HCT116 (cell line): ENCODE data around the gene TFAP2B. TPM values are rescaled to one million over a fixed set of nuclear protein-coding genes. Genes with fewer than 3 reads are reported as not detected.

Experiments
- ATAC-seq: fragments of 200-7000 bp; cut with Tn5 transposase; 2 replicates; pipeline ENCODE4 v1.9.1; 2020; ENCODE audit warnings: mild to moderate bottlenecking, moderate library complexity
- BruUV-seq: library from RNA; stranded (reverse); fragments of 400-500 nt; replicated peaks from 2 replicates; lab custom pipeline; 2021; lab: Mats Ljungman, UMichigan
- CTCF ChIA-PET: fragments of 300-600 bp; sonication (Branson Sonifier 250); formaldehyde crosslinking; loops from one replicate; lab custom pipeline; 2021; ENCODE audit warnings: antibody characterized with exemption; lab: Charles Lee
- POLR2A ChIA-PET: fragments of 300-600, 350-600 bp; sonication (Branson Sonifier 250); formaldehyde crosslinking; loops from one replicate; lab custom pipeline; 2021; ENCODE audit warnings: antibody characterized with exemption; lab: Charles Lee
- RAD21 ChIA-PET, 2 experiments: fragments of 300-600 bp; sonication (Branson Sonifier 250); formaldehyde crosslinking; loops; one replicate each; lab custom pipeline; 2023; ENCODE audit warnings: low total read pairs in 2 of 2; ENCODE audit not compliant: uncharacterized antibody in 2 of 2, unreplicated experiment in 2 of 2, low non-redundant PET in 1 of 2; lab: Charles Lee
- DNase-seq: peaks from one replicate; pipeline ENCODE4 v3.0.0-alpha.2; 2010; ENCODE audit warnings: low read depth, low spot score
- H2AFZ ChIP-seq: fragments of 200-600 bp; shearing (Covaris generic), sonication (generic); 2 replicates; pipeline ENCODE4 v1.6.1; 2017; ENCODE audit warnings: low read depth, mixed run types, mixed read lengths, antibody characterized with exemption, low read length; ENCODE audit not compliant: poor library complexity, severe bottlenecking
- H3K27ac ChIP-seq: 2 replicates; pipeline ENCODE4 v1.5.1; 2012; ENCODE audit warnings: low read depth, low read length
- H3K27me3 ChIP-seq: fragments of 200-600 bp; sonication (generic); 2 replicates; pipeline ENCODE4 v1.6.1; 2016; ENCODE audit warnings: mixed run types, low read length, mixed read lengths; ENCODE audit not compliant: insufficient read depth
- H3K36me3 ChIP-seq, 2 experiments: fragments of 200-500 bp in 1 of 2; fragments of 200-600 bp in 1 of 2; sonication (Bioruptor generic) in 1 of 2; sonication (generic) in 1 of 2; 2 replicates each; pipeline versions ENCODE4 v1.5.1 to v1.6.1; 2014 to 2016; ENCODE audit warnings: low read length in 2 of 2, inconsistent platforms in 1 of 2, mixed read lengths in 1 of 2, mixed run types in 1 of 2; ENCODE audit not compliant: insufficient read depth in 2 of 2, control insufficient read depth in 1 of 2
- H3K4me1 ChIP-seq, 2 experiments: fragments of 200-600 bp in 1 of 2; sonication (generic) in 1 of 2; 2 replicates each; pipeline versions ENCODE4 v1.5.1 to v1.6.1; 2012 to 2017; ENCODE audit warnings: low read length in 2 of 2, inconsistent platforms in 1 of 2, mild to moderate bottlenecking in 1 of 2, mixed read lengths in 1 of 2, mixed run types in 1 of 2, moderate library complexity in 1 of 2; ENCODE audit not compliant: insufficient read depth in 2 of 2, control insufficient read depth in 1 of 2
- H3K4me2 ChIP-seq: fragments of 200-600 bp; sonication (generic); 2 replicates; pipeline ENCODE4 v1.6.1; 2017; ENCODE audit warnings: mixed run types, low read length, mixed read lengths
- H3K4me3 ChIP-seq, 2 experiments: fragments of 200-600 bp in 1 of 2; sonication (generic) in 1 of 2; replicated peaks in 1 of 2; 2 replicates each; pipeline ENCODE4 v1.5.1; 2011 to 2016; ENCODE audit warnings: low read length in 2 of 2, control low read depth in 1 of 2, low read depth in 1 of 2, mild to moderate bottlenecking in 1 of 2, mixed read lengths in 1 of 2, mixed run types in 1 of 2
- H3K79me2 ChIP-seq: fragments of 200-600 bp; sonication (generic); 2 replicates; pipeline ENCODE4 v1.6.1; 2017; ENCODE audit warnings: mild to moderate bottlenecking, mixed run types, low read length, moderate library complexity, mixed read lengths; ENCODE audit not compliant: insufficient read depth
- H3K9ac ChIP-seq: fragments of 200-600 bp; sonication (generic); 2 replicates; pipeline ENCODE4 v1.6.1; 2016; ENCODE audit warnings: low read length, mixed read lengths
- H3K9me2 ChIP-seq: fragments of 200-600 bp; sonication (generic), shearing (Covaris generic); 2 replicates; pipeline ENCODE4 v1.6.1; 2017; ENCODE audit warnings: mixed run types, mild to moderate bottlenecking, moderate library complexity; ENCODE audit not compliant: insufficient read depth
- H3K9me3 ChIP-seq, 2 experiments: fragments of 200-500 bp in 1 of 2; fragments of 200-600 bp in 1 of 2; sonication (Bioruptor generic) in 1 of 2; sonication (generic) in 1 of 2; 2 replicates each; pipeline ENCODE4 v1.6.1; 2014 to 2017; ENCODE audit warnings: low read length in 2 of 2, mixed read lengths in 2 of 2, inconsistent platforms in 1 of 2, low read depth in 1 of 2, mild to moderate bottlenecking in 1 of 2, mixed run types in 1 of 2, moderate library complexity in 1 of 2; ENCODE audit not compliant: control insufficient read depth in 1 of 2, insufficient read depth in 1 of 2
- H4K20me1 ChIP-seq: fragments of 200-600 bp; sonication (generic), shearing (Covaris generic); 2 replicates; pipeline ENCODE4 v1.6.1; 2017; ENCODE audit warnings: mixed run types, mild to moderate bottlenecking, moderate library complexity; ENCODE audit not compliant: insufficient read depth
- ATF3 ChIP-seq: IDR thresholded peaks from 2 replicates; pipeline ENCODE4 v1.6.1; 2012
- CBX3 ChIP-seq: IDR thresholded peaks from 2 replicates; pipeline ENCODE4 v1.6.1; 2012; ENCODE audit warnings: low read depth
- CEBPB ChIP-seq: IDR thresholded peaks from 2 replicates; pipeline ENCODE4 v1.6.1; 2012; ENCODE audit warnings: low read depth
- EGR1 ChIP-seq: IDR thresholded peaks from 2 replicates; pipeline ENCODE4 v1.6.1; 2012; ENCODE audit warnings: low read depth
- ELF1 ChIP-seq: IDR thresholded peaks from 2 replicates; pipeline ENCODE4 v1.6.1; 2012; ENCODE audit warnings: low read depth, borderline replicate concordance
- EZH2 ChIP-seq: fragments of 200-600 bp; sonication (generic); IDR thresholded peaks from 2 replicates; pipeline ENCODE4 v1.6.1; 2017; ENCODE audit warnings: antibody characterized with exemption, mixed run types
- FOSL1 ChIP-seq: IDR thresholded peaks from 2 replicates; pipeline ENCODE4 v1.6.1; 2012; ENCODE audit warnings: low read depth
- REST ChIP-seq: IDR thresholded peaks from 2 replicates; pipeline ENCODE4 v1.6.1; 2012; ENCODE audit warnings: low read depth
- SIN3A ChIP-seq: IDR thresholded peaks from 2 replicates; pipeline ENCODE4 v1.6.1; 2012; ENCODE audit warnings: low read depth
- SP1 ChIP-seq: IDR thresholded peaks from 2 replicates; pipeline ENCODE4 v1.6.1; 2012; ENCODE audit warnings: low read depth
- SRF ChIP-seq: IDR thresholded peaks from 2 replicates; pipeline ENCODE4 v1.6.1; 2012; ENCODE audit warnings: low read depth
- YY1 ChIP-seq: IDR thresholded peaks from 2 replicates; pipeline ENCODE4 v1.6.1; 2011; ENCODE audit warnings: low read length, low read depth, moderate library complexity, mild to moderate bottlenecking; ENCODE audit not compliant: insufficient replicate concordance; ENCODE audit errors: extremely low read depth
- ZFX ChIP-seq: fragments of 450-650 bp; IDR thresholded peaks from 2 replicates; pipeline ENCODE4 v1.6.1; 2017
- intact Hi-C: fragments of 100-400 bp; cut with micrococcal nuclease; formaldehyde crosslinking; loops from 2 replicates; pipeline ENCODE4 v1.10.0; 2022
- total RNA-seq: library from RNA; stranded (reverse); gene quantifications from one replicate; pipeline ENCODE4 v1.2.1, GENCODE V29; 2021; ENCODE audit not compliant: unreplicated experiment
- TF ChIP-seq, protein P1 (sequence below): IDR thresholded peaks from 2 replicates; pipeline ENCODE4 v1.6.1; 2011; ENCODE audit warnings: mild to moderate bottlenecking, low read length, moderate library complexity; ENCODE audit not compliant: insufficient replicate concordance; ENCODE audit errors: extremely low read depth

Gene TFAP2B
- total RNA-seq, 1 experiment from 2014 or later, result not detected

DNA sequence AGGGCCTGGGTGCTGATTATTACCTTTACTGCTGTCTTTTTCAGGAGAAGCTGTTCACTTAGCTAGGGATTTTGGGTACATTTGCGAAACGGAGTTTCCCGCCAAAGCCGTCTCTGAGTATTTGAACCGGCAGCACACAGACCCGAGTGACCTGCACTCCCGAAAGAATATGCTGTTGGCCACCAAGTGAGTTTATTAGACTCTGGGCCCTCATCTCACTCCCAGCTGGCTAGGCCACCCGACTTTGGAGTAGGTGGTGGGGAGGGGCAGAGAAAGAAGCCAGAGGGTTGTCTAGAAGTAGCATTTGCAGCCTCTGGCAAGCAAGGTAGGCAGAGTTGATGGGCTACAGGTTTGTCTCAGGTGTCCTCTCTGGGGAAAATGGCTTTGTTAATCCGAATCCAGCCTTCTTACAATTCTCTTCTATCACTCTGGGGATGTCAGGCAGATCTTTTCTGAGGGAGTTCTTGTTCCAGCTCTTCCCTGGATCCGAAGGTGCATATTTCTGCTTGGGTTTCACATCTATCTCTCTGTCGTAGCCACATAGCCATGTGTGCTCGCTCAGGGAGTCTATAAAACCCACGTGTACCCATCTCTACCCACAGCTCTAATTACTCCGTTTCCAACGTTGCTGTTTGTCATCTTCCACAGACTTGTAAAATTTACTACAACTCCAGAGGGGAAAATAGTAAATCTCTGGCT is 21.6 kb downstream of the TFAP2B start:
- CTCF ChIA-PET, result no interaction called here

DNA sequence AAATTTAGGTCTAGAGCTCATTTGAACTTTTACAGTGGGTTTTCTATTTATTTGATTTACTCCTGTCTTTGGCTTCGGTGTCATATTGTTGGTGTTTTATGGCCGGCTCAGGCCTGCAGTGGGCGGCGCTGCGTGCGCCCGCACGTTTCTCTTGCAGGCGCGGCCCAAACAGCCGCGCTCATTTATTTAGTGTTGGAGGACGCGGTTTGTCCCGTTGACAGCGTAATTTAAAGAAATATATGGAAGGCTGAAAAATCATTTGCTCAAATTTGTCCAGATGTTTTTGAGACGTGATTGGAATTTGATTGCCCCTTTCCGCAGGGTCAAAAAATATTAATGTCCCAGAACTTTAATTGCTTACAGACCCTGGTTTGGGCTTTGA is 22.1 kb downstream of the TFAP2B start:
- intact Hi-C loops, result no loop called here
- H3K9me3 ChIP-seq, result peaks cover 0 to 5% of the 10 kb centered on the region in 2 experiments; a peak in 2 of 4 replicates
- no peak overlapping the region for H3K4me2 ChIP-seq
- no peaks in the 10 kb centered on the region for H3K79me2 ChIP-seq
- no peak overlapping the region for H3K4me3 ChIP-seq
- H3K9me2 ChIP-seq, result no peaks in the 10 kb centered on the region
- no peak for DNase-seq
- no peaks in the 10 kb centered on the region for H4K20me1 ChIP-seq
- no peaks in the 10 kb centered on the region for H3K36me3 ChIP-seq
- TF ChIP-seq REST (no peak), SIN3A (no peak), ATF3 (no peak), YY1 (no peak), SRF (no peak), ELF1 (no peak), ZFX (no peak), EZH2 (no peak), EGR1 (no peak), SP1 (no peak), FOSL1 (no peak), CEBPB (no peak), CBX3 (no peak)
- TF ChIP-seq, protein P1, sequence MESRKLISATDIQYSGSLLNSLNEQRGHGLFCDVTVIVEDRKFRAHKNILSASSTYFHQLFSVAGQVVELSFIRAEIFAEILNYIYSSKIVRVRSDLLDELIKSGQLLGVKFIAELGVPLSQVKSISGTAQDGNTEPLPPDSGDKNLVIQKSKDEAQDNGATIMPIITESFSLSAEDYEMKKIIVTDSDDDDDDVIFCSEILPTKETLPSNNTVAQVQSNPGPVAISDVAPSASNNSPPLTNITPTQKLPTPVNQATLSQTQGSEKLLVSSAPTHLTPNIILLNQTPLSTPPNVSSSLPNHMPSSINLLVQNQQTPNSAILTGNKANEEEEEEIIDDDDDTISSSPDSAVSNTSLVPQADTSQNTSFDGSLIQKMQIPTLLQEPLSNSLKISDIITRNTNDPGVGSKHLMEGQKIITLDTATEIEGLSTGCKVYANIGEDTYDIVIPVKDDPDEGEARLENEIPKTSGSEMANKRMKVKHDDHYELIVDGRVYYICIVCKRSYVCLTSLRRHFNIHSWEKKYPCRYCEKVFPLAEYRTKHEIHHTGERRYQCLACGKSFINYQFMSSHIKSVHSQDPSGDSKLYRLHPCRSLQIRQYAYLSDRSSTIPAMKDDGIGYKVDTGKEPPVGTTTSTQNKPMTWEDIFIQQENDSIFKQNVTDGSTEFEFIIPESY, result no peak
- TF ChIP-seq, all 23 proteins: peak for 0
- BruUV-seq, result no TSS peak
- H2AFZ ChIP-seq, result no peak overlapping the region
- RAD21 ChIA-PET, result no interaction called here
- CTCF ChIA-PET, result no interaction called here
- no peaks in the 10 kb centered on the region for H3K27me3 ChIP-seq
- H3K9ac ChIP-seq, result no peak overlapping the region
- H3K4me1 ChIP-seq, result no peaks in the 10 kb centered on the region
- H3K27ac ChIP-seq, result no peak overlapping the region
- ATAC-seq, result no peak
- POLR2A ChIA-PET, result no interaction called here

More for the DNA sequence above, 21.6 kb downstream of the TFAP2B start:
- BruUV-seq, result no TSS peak
- no peak for ATAC-seq
- no peaks in the 10 kb centered on the region for H3K4me1 ChIP-seq
- no peaks in the 10 kb centered on the region for H3K27me3 ChIP-seq
- no peak overlapping the region for H3K9ac ChIP-seq
- TF ChIP-seq ELF1 (no peak), EZH2 (no peak), FOSL1 (no peak)
- no peaks in the 10 kb centered on the region for H4K20me1 ChIP-seq
- H3K27ac ChIP-seq, result no peak overlapping the region
- intact Hi-C loops, result no loop called here
- peaks cover 0 to 5% of the 10 kb centered on the region in 2 experiments; a peak in 2 of 4 replicates for H3K9me3 ChIP-seq
- no peak for DNase-seq
- H3K4me2 ChIP-seq, result no peak overlapping the region
- no peaks in the 10 kb centered on the region for H3K79me2 ChIP-seq
- H3K4me3 ChIP-seq, result no peak overlapping the region
- no peaks in the 10 kb centered on the region for H3K36me3 ChIP-seq
- ChIA-PET RAD21 (no interaction called here), POLR2A (no interaction called here)
- no peaks in the 10 kb centered on the region for H3K9me2 ChIP-seq
- no peak overlapping the region for H2AFZ ChIP-seq
